Muscle layer of duodenum (tissue), 2 donors: ENCODE data around the gene ACSF2.
A peak's percentile ranks its signal among the peaks of the same experiment; 100 is the strongest.
"Not testable (repeated sequence)": the region's sequence is repeated elsewhere in the genome, so short reads cannot be mapped to it uniquely, and the experiment has no call there.

ENCODE experiments used
- H3K27ac ChIP-seq: one replicate; pipeline ENCODE4 v1.7.0; 2013; ENCODE audit warnings: mild to moderate bottlenecking, low read length
- H3K27me3 ChIP-seq: one replicate; pipeline ENCODE4 v1.7.0; 2013; ENCODE audit warnings: low read depth, mild to moderate bottlenecking, control low read depth, low read length
- H3K36me3 ChIP-seq, 2 donors: one replicate each; pipeline ENCODE4 v1.7.0; 2013; ENCODE audit warnings: low read length in 2 of 2, control low read depth in 1 of 2, mild to moderate bottlenecking in 1 of 2; ENCODE audit not compliant: insufficient read depth in 2 of 2, control insufficient read depth in 1 of 2
- H3K4me1 ChIP-seq, 2 donors: one replicate each; pipeline ENCODE4 v1.7.0; 2013; ENCODE audit warnings: low read length in 2 of 2, mild to moderate bottlenecking in 2 of 2, control low read depth in 1 of 2, moderate library complexity in 1 of 2; ENCODE audit not compliant: insufficient read depth in 2 of 2, control insufficient read depth in 1 of 2
- H3K4me3 ChIP-seq, 2 donors: one replicate each; pipeline ENCODE4 v1.7.0; 2013; ENCODE audit warnings: low read length in 2 of 2, low read depth in 1 of 2, mild to moderate bottlenecking in 1 of 2
- H3K9me3 ChIP-seq, 2 donors: one replicate each; pipeline ENCODE4 v1.7.0; 2013; ENCODE audit warnings: low read length in 2 of 2, control low read depth in 1 of 2, mild to moderate bottlenecking in 1 of 2; ENCODE audit not compliant: control insufficient read depth in 1 of 2
- donor health status: healthy.

ACSF2 gene

DNA sequence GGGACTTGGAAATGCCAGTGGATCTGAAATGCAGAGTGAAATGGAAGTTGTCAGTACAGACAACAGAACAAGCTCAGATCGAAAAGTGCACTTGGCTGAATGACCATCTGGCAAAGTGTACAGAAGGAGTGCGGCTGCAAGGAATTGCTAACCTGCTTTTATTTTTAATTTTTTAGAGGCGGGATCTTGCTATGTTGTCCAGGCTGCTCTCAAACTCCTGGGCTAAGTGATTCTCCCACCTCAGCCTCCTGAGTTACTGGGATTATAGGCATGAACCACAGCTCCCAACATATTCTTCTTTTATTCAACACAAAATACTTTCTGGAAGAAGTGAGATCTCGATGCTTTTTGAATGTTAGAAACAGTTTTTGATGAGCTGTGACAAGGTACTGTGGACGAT is 32.3 kb upstream of the ACSF2 start:
- no peak overlapping the region for H3K4me3 ChIP-seq
- no peaks in the 10 kb centered on the region for H3K27me3 ChIP-seq
- H3K9me3 ChIP-seq, result no peaks in the 10 kb centered on the region
- H3K4me1 ChIP-seq, result peaks cover 0 to 27% of the 10 kb centered on the region in 2 donors
- H3K27ac ChIP-seq, result no peak overlapping the region
- H3K36me3 ChIP-seq, result peaks cover 53 to 75% of the 10 kb centered on the region in 2 donors

GRCh38 chr17:50394711-50395110 is 31.3 kb upstream of the ACSF2 start:
- Histone ChIP-seq H3K27me3 (no peaks in the 10 kb centered on the region), H3K36me3 (peaks cover 43 to 65% of the 10 kb centered on the region in 2 donors), H3K4me1 (peaks cover 0 to 27% of the 10 kb centered on the region in 2 donors), H3K4me3 (peak overlapping the region in 1 of 2 donors; percentile 8), H3K27ac (no peak overlapping the region), H3K9me3 (no peaks in the 10 kb centered on the region)

- Histone ChIP-seq H3K4me1 (peaks cover 0 to 27% of the 10 kb centered on the region in 2 donors), H3K36me3 (peaks cover 32 to 47% of the 10 kb centered on the region in 2 donors), H3K27ac (peak overlapping the region; percentile 91), H3K4me3 (peak overlapping the region; percentile 96 to 98), H3K27me3 (no peaks in the 10 kb centered on the region), H3K9me3 (no peaks in the 10 kb centered on the region)
These were observed 29.5 kb upstream of the ACSF2 start for GRCh38 chr17:50396261-50397110.

DNA sequence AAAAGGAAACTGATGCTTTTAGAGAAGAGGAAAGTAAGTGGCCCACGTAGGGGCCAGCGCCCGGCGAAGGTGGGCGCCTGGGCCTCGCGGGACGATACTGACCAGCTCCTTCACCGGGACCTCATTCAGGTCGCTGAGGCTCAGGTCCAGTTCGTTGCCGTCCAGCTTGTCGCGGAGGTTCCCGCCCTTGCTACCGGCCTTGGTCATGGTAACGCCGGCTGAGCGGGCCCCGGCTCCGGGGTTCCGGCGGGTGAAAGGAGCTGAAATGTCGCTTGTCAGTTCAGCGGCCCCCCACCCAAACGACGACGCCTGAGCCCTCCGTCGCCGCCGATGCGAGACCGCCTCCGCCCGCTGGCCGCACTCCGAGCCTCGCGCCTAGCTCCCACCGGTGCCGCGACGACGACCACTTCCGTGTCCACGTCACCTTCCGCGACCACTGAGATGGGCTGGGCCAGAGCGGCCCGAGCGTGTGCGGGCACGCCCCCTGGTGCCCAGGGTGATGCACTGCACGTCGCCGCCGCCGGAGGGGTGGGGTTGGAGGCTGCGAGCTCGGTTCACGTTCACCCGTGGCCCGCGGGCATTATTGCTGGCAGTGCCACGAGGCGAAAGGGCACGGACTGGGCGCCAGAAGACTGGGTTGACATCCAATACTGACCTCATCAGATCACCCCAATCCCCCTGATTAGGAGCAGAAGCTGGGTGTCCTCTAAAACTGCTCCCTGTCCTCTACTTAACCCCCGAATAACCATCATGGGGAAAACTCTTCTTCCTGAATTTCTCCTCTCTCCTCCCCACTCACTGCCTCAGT is 28.7 kb upstream of the ACSF2 start, which contains the start of gene LRRC59:
Gene LRRC59, minus strand, starts transcription at position 413 of the 808 bp plus-strand sequence. Its CDS starts 206 bp downstream, at position 207.
- H3K36me3 ChIP-seq, result peaks cover 26 to 39% of the 10 kb centered on the region in 2 donors
- H3K27me3 ChIP-seq, result no peaks in the 10 kb centered on the region
- peak within 1 kb of the TSS; percentile 91 for H3K27ac ChIP-seq
- H3K9me3 ChIP-seq, result no peaks in the 10 kb centered on the region
- peaks cover 0 to 27% of the 10 kb centered on the region in 2 donors for H3K4me1 ChIP-seq
- H3K4me3 ChIP-seq, result peak within 1 kb of the TSS; percentile 96 to 98

DNA sequence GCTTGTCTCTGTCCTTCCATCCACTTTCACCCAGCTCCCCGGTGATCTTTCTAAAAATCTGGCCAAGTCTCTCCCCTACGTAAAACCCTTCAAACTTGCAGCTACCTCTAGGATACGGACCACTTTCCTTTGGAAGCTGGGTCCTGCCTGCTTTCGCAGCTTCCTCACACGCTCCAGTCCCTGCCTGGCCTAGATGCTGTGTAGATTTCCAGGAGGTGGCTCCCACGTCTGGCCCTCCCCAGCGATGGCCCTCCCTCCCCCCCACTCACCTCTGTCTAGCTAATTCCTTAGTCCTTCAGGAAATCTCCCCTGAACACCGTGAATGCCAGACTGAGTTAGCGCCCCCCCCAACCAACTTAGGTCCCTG is 28.1 kb upstream of the ACSF2 start:
- peaks cover 21 to 33% of the 10 kb centered on the region in 2 donors for H3K36me3 ChIP-seq
- H3K27me3 ChIP-seq, result no peaks in the 10 kb centered on the region
- peaks cover 0 to 27% of the 10 kb centered on the region in 2 donors for H3K4me1 ChIP-seq
- H3K4me3 ChIP-seq, result peak overlapping the region; percentile 96 to 98
- H3K9me3 ChIP-seq, result no peaks in the 10 kb centered on the region
- no peak overlapping the region for H3K27ac ChIP-seq

DNA sequence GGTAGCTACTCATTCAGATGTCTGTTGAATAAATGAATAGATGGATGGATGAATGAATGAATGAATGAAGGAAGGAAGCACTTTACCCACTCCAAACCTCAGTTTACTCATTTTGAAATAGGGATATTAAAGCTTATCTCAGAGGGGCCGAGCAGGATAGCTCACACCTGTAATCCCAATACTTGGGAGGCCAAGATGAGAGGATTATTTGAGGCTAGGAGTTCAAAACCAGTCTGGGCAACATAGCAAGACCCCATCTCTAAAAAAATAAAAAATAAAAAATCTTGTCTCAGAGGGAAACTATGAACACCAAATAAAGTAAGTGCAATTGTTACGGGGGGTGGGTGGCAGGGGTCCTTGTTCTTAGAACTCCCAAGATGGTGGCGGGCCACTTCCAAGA is 27.3 kb upstream of the ACSF2 start:
- H3K27me3 ChIP-seq, H3K9me3 ChIP-seq, H3K4me3 ChIP-seq, H3K27ac ChIP-seq: not testable (repeated sequence)
- Histone ChIP-seq H3K4me1 (peaks cover 0 to 27% of the 10 kb centered on the region in 2 donors), H3K36me3 (peaks cover 13 to 25% of the 10 kb centered on the region in 2 donors)

GRCh38 chr17:50399591-50399990 is 26.4 kb upstream of the ACSF2 start:
- Histone ChIP-seq H3K4me1 (peaks cover 0 to 27% of the 10 kb centered on the region in 2 donors), H3K36me3 (peaks cover 4 to 16% of the 10 kb centered on the region in 2 donors)
- H3K27me3 ChIP-seq, H3K4me3 ChIP-seq, H3K9me3 ChIP-seq, H3K27ac ChIP-seq: not testable (repeated sequence)

DNA sequence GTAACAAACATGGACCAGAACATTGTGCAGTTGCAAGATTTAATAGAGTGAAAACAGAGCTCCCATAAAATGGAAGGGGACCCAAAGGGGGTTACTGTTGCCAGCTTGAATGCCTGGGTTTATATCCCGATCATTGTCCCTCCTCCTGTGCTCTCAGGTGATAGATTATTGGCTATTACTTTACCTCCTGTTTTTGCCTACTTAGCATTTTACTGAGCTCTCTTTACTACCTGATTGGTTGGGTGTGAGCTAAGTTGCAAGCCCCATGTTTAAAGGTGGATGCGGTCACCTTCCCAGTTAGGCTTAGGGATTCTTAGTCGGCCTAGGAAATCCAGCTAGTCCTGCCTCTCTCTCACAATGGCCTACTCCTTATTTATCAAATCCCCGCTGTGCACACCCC is 20.7 kb upstream of the ACSF2 start:
- H3K9me3 ChIP-seq, H3K4me1 ChIP-seq, H3K36me3 ChIP-seq, H3K27ac ChIP-seq, H3K4me3 ChIP-seq, H3K27me3 ChIP-seq: not testable (repeated sequence)

- H3K27me3 ChIP-seq, result no peaks in the 10 kb centered on the region
- no peaks in the 10 kb centered on the region for H3K9me3 ChIP-seq
- H3K4me1 ChIP-seq, result no peaks in the 10 kb centered on the region
- H3K4me3 ChIP-seq, result no peak overlapping the region
- no peaks in the 10 kb centered on the region for H3K36me3 ChIP-seq
- no peak overlapping the region for H3K27ac ChIP-seq
These were observed 19.4 kb upstream of the ACSF2 start for GRCh38 chr17:50406578-50406977.

GRCh38 chr17:50407921-50408320 is 18.1 kb upstream of the ACSF2 start:
- Histone ChIP-seq H3K27me3 (no peaks in the 10 kb centered on the region), H3K4me1 (no peaks in the 10 kb centered on the region), H3K4me3 (no peak overlapping the region), H3K9me3 (no peaks in the 10 kb centered on the region), H3K36me3 (no peaks in the 10 kb centered on the region), H3K27ac (no peak overlapping the region)

DNA sequence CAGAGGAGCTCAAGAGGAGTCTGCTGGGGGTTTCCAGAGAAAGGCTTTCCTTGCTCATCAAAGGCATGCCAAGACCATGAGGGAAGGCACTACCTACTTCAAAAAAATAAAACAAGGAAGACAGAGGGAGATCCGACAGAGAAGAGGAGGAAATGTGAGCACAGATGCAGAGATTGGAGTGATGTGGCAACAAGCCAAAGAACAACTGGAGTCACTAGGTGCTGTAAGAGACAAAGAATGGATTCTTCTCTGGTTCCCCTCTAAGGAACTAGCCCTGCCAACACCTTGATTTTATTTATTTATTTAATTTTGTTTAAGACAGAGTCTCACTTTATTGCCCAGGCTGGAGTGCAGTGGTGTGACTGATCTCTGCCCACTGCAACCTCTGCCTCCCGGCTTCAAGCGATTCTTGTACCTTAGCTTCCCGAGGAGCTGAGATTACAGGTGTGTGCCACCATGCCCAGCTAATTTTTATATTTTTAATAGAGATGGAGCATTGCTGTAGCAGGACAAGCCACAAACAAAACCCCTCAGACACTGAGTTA is 13.8 kb upstream of the ACSF2 start:
- H3K4me1 ChIP-seq, result no peaks in the 10 kb centered on the region
- H3K9me3 ChIP-seq, result no peaks in the 10 kb centered on the region
- no peaks in the 10 kb centered on the region for H3K27me3 ChIP-seq
- no peak overlapping the region for H3K4me3 ChIP-seq
- no peak overlapping the region for H3K27ac ChIP-seq
- no peaks in the 10 kb centered on the region for H3K36me3 ChIP-seq
